Spinal cord (tissue), 10 donors: Measurements from ENCODE around the gene GATM. TPM values are rescaled to one million over a fixed set of nuclear protein-coding genes. Genes with fewer than 3 reads are reported as not detected.

Experiments used
- DNase-seq, 6 donors: peaks; one replicate each; pipeline versions ENCODE4 v3.0.0 to v3.0.0-alpha.2; 2013 to 2015; ENCODE audit warnings: low spot score in 6 of 6, low read depth in 4 of 6
- H3K27ac ChIP-seq: one replicate; pipeline ENCODE4 v1.5.1; 2013; ENCODE audit warnings: low read depth, low read length, control low read depth
- H3K27me3 ChIP-seq: one replicate; pipeline ENCODE4 v1.6.1; 2013; ENCODE audit warnings: low read length; ENCODE audit not compliant: control insufficient read depth, insufficient read depth
- H3K36me3 ChIP-seq: one replicate; pipeline ENCODE4 v1.6.1; 2013; ENCODE audit warnings: low read length; ENCODE audit not compliant: control insufficient read depth, insufficient read depth
- H3K4me1 ChIP-seq: one replicate; pipeline ENCODE4 v1.6.1; 2013; ENCODE audit warnings: low read length; ENCODE audit not compliant: control insufficient read depth, insufficient read depth
- H3K4me3 ChIP-seq: one replicate; pipeline ENCODE4 v1.5.1; 2013; ENCODE audit warnings: low read depth, low read length, control low read depth
- H3K9me3 ChIP-seq: one replicate; pipeline ENCODE4 v1.6.1; 2013; ENCODE audit warnings: low read length; ENCODE audit not compliant: control insufficient read depth, insufficient read depth
- WGBS: methylation state at CpG from one replicate; pipeline ENCODE4 v1.1.5; 2013; ENCODE audit warnings: missing lambda C conversion rate; ENCODE audit not compliant: insufficient coverage; 5-methylcytosine and 5-hydroxymethylcytosine counted together
- polyA plus RNA-seq, 2 donors: library from polyadenylated mRNA; unstranded; fragments of 120-200 nt; gene quantifications; one replicate each; pipeline ENCODE4 v1.2.1, GENCODE V29; 2013; ENCODE audit not compliant: insufficient read length in 2 of 2
- total RNA-seq, 2 donors: library from RNA; depleted of rRNA in 1 of 2; stranded (reverse); fragments of 120-200 nt in 1 of 2; fragments of >200 nt in 1 of 2; gene quantifications; one replicate each; pipeline versions ENCODE4 v1.2.3 to v1.2.4, GENCODE V29; 2013 to 2014
- donor health status: healthy.

The GATM gene
- total and polyA plus RNA-seq, 4 donors: 142 to 279 (median 200) TPM

GRCh38 chr15:45391746-45392583 lies 13.6 kb upstream of the GATM start:
- Histone ChIP-seq H3K4me3 (no peak overlapping the region), H3K9me3 (no peaks in the 10 kb centered on the region), H3K36me3 (no peaks in the 10 kb centered on the region), H3K27me3 (no peaks in the 10 kb centered on the region), H3K4me1 (no peaks in the 10 kb centered on the region), H3K27ac (no peak overlapping the region)
- DNase-seq: peak in 1 of 6 donors; percentile 8
- WGBS: no CpG with 5 or more reads among the region's 7 CpGs

DNA sequence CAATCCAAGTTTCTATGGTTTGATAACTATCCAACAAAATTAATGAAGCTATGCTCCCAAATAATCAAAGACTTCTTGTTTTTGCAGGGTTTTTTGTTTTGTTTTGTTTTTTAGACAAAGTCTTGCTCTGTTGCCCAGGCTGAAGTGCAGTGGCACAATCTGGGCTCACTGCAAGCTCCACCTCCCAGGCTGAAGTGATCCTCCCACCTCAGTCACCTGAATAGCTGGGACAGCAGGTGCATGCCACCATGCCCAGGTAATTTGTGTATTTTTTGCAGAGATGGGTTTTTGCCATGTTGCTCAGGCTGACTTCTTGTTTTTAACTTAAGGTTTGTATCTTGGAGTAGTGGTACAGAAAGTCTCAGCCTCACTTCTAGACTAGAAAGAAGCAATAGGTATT lies 11.0 kb upstream of the GATM start:
- Histone ChIP-seq H3K27ac (no peak overlapping the region), H3K9me3 (no peaks in the 10 kb centered on the region), H3K27me3 (no peaks in the 10 kb centered on the region), H3K4me3 (no peak overlapping the region), H3K36me3 (no peaks in the 10 kb centered on the region), H3K4me1 (no peaks in the 10 kb centered on the region)
- DNase-seq: no peak

DNA sequence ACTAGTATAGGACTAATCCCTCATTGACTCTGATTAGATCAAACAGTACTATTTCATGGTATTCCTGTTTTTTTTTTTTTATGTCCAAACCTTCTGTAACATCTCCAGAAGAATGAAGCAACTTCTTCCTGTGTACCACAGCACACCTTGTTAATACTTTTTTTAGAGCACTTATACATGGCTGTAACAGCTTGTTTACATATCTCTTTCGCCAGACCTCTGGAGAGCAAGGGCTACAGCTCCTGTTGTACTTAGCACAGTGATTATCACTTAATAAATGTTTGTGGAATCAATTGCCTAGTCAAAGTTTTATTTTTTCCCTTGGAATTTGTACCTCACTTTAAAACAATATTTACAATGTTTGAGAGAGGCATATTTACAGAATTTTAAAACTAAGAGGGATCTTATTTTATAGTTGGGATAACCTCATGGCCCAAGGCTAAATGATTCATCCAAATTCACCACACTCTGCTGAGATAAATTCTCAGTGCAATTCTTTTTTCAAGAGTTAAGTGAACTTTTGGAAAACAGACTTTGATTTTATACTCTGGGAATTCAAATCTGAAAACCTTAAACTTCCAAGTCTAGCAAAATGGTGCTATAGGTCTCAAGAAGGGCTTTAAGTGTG lies 9.2 kb upstream of the GATM start:
- DNase-seq: no peak
- Histone ChIP-seq H3K4me3 (no peak overlapping the region), H3K9me3 (no peaks in the 10 kb centered on the region), H3K4me1 (peaks cover 3% of the 10 kb centered on the region), H3K27ac (no peak overlapping the region), H3K27me3 (no peaks in the 10 kb centered on the region), H3K36me3 (no peaks in the 10 kb centered on the region)
- no CpG with 5 or more reads among the region's 1 CpG for WGBS

DNA sequence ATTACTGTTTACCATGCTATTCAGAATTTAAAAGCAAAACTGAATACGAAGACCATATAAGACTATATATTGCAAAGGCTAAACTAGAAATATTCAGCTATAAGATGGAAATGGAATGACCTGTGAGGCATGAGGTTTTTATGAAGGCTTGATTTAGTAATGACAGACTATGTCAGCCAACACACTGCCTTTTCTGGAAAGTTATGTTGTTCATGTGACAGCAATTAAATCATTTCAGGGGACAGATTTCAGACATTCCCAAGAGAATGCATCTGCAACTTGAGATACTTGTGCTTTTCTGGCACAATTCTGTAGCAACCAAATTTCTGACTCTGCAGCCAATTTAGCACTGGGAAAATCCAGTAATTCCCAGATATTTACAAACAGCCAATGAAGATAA lies 8.6 kb upstream of the GATM start:
- peak in 1 of 6 donors; percentile 21 for DNase-seq
- Histone ChIP-seq H3K4me1 (peaks cover 3% of the 10 kb centered on the region), H3K9me3 (no peaks in the 10 kb centered on the region), H3K36me3 (no peaks in the 10 kb centered on the region), H3K27ac (no peak overlapping the region), H3K27me3 (no peaks in the 10 kb centered on the region), H3K4me3 (no peak overlapping the region)
- WGBS: no CpG with 5 or more reads among the region's 1 CpG

GRCh38 chr15:45386420-45386819 lies 8.1 kb upstream of the GATM start:
- H3K27me3 ChIP-seq: no peaks in the 10 kb centered on the region
- H3K36me3 ChIP-seq: no peaks in the 10 kb centered on the region
- WGBS: 37% methylated on average over 4 of the region's 5 CpGs
- peak in 2 of 6 donors; percentile 21 to 24 for DNase-seq
- H3K9me3 ChIP-seq: no peaks in the 10 kb centered on the region
- no peak overlapping the region for H3K27ac ChIP-seq
- H3K4me1 ChIP-seq: peaks cover 3% of the 10 kb centered on the region
- H3K4me3 ChIP-seq: no peak overlapping the region

GRCh38 chr15:45385590-45385989 lies 7.2 kb upstream of the GATM start:
- no peak for DNase-seq
- no peaks in the 10 kb centered on the region for H3K36me3 ChIP-seq
- H3K27ac ChIP-seq: no peak overlapping the region
- no CpG with 5 or more reads among the region's 1 CpG for whole genome bisulfite sequencing
- H3K4me3 ChIP-seq: no peak overlapping the region
- H3K9me3 ChIP-seq: no peaks in the 10 kb centered on the region
- H3K27me3 ChIP-seq: no peaks in the 10 kb centered on the region
- peaks cover 3% of the 10 kb centered on the region for H3K4me1 ChIP-seq

DNA sequence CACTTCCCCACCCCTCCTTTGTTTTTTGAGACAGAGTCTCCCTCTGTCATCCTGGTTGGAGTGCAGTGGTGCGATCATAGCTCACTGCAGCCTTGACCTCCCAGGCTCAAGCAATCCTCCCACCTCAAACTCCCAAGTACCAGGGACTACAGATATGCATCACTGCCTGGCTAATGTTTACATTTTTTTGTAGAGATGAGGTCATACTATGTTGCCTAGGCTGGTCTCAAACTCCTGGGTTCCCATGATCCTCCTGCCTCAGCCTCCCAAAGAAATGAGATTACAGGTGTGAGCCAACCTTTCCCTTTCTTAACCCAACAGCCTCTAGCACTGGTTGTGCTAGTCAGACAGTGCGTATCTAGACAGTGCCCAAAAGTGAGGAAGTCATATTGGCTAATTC lies 6.4 kb upstream of the GATM start:
- Histone ChIP-seq H3K27me3 (no peaks in the 10 kb centered on the region), H3K4me3 (no peak overlapping the region), H3K27ac (no peak overlapping the region), H3K36me3 (no peaks in the 10 kb centered on the region), H3K4me1 (peaks cover 3% of the 10 kb centered on the region), H3K9me3 (no peaks in the 10 kb centered on the region)
- DNase-seq: no peak
- 100% methylated on average over 1 of the region's 2 CpGs for WGBS

DNA sequence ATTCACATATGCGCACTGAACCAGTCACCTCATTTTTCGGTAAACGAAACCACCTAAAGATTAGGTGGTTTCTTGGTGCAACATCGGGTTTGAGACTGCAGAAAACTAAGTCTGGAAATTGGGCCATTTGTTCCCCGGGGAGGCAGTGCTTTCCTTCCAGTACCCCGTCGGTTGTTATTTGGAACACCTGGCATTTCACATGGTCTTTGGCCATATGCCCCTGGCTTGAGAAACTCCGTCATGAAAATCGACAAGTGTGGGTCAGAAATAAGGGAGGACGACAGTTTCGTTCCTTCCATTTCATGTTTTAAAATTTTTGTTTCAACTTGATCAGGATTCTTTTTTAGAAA lies 544 bp upstream of the GATM start:
- DNase-seq: peak in 1 of 6 donors; percentile 50

GRCh38 chr15:45377609-45378148 lies 665 bp downstream of the GATM start:
- Histone ChIP-seq H3K36me3 (peaks cover 3% of the 10 kb centered on the region), H3K9me3 (no peaks in the 10 kb centered on the region), H3K27me3 (no peaks in the 10 kb centered on the region), H3K4me1 (peaks cover 26% of the 10 kb centered on the region), H3K4me3 (peak overlapping the region; percentile 74), H3K27ac (peak overlapping the region; percentile 91)
- peak in 4 of 6 donors; percentile 35 to 92 (median 65) for DNase-seq
- WGBS: under 1% methylated on average over 32 of the region's 32 CpGs

More for the DNA sequence above, 544 bp upstream of the GATM start:
- no peaks in the 10 kb centered on the region for H3K9me3 ChIP-seq
- peaks cover 24% of the 10 kb centered on the region for H3K4me1 ChIP-seq
- peak overlapping the region; percentile 90 for H3K27ac ChIP-seq
- H3K27me3 ChIP-seq: no peaks in the 10 kb centered on the region
- peak overlapping the region; percentile 73 for H3K4me3 ChIP-seq
- WGBS: 24% methylated on average over 8 of the region's 11 CpGs
- peaks cover 3% of the 10 kb centered on the region for H3K36me3 ChIP-seq
